GM21528 (cell line): Measurements from ENCODE around the gene CUTA.

ENCODE experiments used
- ATAC-seq: cut with Tn5 transposase; IDR thresholded peaks from one replicate; pipeline ENCODE4 v1.9.1; 2021; ENCODE audit warnings: mild to moderate bottlenecking, moderate library complexity; ENCODE audit not compliant: unreplicated experiment, low FRiP score

CUTA gene

GRCh38 chr6:33424855-33425667, 7.2 kb upstream of the CUTA start:
- ATAC-seq: no peak

GRCh38 chr6:33423777-33424176, 5.9 kb upstream of the CUTA start:
- no peak for ATAC-seq

DNA sequence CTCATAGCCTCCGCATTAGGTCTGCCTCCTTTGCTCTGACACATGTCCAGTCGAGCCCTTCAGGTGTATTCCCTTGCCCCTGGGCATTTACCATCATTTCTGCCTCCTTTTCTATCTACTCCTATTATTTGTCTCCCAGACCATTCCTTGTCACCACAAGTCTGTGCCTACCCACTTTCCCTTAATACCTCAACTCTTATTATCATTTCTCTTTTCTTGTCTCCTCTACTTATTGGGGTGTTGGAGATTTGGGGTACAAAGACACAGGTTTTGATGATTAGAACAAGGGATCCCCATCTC, 3.4 kb upstream of the CUTA start:
- no peak for ATAC-seq

DNA sequence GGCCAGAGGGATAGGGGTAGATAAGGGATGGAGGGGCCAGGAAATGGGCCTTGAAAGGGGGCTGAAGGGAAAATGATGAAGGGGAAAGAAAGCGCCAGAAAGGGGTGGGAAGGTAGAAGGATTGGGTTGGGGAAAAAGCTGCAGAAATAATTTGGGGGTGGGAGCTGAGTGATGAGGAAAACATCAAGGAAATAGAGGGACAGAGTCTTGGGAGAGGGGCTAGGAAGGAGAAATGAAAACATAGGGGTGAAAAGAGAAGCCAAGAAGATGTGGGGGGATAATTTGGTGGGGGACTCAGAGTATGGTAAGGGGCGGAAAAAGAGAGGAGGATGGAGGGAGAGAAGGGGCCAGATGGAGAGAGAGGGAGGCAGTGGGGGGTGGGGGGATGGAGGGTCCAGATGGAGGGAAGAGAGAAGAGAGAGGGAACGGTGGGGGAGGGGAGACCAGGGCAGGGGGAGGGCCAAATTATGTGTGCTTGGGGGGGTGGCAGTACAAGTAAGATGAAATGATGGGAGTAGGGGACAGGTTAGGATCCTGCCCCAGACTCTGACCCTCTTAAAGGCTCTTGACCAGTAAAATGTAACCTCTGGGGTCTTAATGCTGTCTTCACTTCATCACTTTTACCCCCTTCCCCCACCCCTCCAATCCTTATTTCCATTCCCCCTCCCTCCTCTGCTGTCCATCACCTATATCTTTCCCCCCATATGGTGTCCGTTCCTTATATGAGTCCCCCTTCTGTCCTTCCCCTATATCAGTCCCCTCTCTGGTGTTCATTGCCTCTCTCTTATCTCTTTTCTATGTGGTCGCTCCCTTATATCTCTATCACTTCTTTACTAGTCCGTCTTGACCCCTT, 2.8 kb upstream of the CUTA start:
- no peak for ATAC-seq

DNA sequence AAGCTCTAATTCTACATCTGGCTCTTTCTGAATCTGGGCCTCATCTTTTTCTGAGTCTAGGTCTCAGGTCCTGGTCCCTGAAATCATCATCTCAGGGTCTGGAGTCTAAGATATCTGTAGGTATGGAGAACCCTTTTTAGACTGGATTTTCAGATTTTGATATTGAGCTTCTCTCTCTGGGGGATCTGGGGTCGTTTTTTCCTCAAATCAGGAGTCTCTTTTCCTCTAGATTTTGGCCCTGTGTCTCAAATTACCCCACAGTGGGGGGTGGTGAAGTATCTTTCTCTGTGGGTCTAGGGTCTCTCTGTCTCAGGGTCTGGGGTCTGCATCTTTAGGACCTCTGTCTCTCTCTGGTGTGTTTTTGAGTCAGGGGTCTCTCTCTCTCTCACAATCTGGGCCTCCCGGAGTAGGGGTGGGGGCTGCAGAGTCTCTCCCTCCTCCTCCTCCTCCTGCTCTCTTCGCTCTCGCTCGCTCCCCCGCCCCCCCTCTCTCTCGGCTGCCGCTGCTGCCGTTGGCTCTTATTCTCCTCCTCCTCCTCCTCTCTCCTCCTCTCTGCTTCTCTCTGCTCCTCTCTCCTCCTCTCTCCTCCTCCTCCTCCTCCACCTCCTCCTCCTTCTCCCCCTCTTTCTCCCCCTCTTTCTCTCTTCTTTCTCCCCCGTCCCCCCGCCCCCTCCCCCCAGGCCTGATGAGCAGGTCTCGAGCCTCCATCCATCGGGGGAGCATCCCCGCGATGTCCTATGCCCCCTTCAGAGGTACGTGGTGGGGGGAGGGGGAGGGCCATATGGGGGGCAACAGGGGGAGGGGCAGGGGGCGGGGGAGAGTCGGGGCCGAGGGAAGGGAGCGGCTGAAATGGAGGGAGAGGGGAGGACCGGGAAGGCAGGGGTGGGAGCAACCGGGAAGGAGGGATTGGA, 1.9 kb upstream of the CUTA start, which contains the start of gene SYNGAP1:
SYNGAP1 (plus strand) TSS at position 486 of the 911 bp plus-strand sequence; CDS start at position 686, 200 bp downstream.
- ATAC-seq: no peak

GRCh38 chr6:33418690-33419291, 884 bp upstream of the CUTA start:
- ATAC-seq: no peak

DNA sequence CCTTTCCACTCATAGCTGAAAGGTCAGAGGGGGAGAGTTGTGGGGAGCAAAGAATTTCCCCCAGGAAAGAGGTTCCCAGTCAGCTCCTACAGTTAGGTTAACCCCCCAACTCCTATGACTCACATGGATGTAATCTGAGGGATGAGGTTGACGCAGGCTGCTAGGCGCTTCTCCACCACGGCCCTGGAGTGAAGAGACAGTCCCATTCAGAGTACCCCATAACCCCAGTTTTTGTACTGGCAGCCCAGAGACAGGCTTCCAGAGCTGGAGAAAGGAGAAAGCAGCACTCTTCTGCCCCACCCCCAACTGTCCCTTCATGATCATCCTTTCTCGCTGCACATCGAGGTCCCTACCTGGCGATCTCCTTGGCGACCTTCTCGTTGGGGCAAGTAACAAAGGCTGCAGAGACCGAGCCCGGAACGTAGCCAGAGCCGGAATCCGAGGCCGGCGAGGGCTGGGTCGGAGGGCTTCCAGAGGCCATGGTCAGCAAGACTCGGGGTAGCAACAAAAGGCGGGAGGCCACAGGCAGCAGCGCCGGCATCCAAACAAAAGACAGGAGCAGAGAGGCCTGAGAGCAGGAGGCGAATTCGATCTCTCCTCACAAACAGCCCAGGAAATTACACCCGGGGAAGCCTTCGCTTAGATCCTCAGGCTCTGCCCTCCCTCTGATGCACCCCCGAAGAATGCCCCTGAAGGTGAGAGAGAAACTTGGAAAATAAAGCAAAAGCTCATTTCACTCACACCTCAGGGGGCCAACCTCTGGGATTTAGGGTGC, 592 bp downstream of the CUTA start:
- ATAC-seq: no peak

- no peak for ATAC-seq
These were observed 1.4 kb downstream of the CUTA start for GRCh38 chr6:33416386-33417127.

- ATAC-seq: no peak
These were observed 2.1 kb downstream of the CUTA start for GRCh38 chr6:33415831-33416230.

- no peak for ATAC-seq
These were observed 3.2 kb downstream of the CUTA start for GRCh38 chr6:33414592-33415271.

DNA sequence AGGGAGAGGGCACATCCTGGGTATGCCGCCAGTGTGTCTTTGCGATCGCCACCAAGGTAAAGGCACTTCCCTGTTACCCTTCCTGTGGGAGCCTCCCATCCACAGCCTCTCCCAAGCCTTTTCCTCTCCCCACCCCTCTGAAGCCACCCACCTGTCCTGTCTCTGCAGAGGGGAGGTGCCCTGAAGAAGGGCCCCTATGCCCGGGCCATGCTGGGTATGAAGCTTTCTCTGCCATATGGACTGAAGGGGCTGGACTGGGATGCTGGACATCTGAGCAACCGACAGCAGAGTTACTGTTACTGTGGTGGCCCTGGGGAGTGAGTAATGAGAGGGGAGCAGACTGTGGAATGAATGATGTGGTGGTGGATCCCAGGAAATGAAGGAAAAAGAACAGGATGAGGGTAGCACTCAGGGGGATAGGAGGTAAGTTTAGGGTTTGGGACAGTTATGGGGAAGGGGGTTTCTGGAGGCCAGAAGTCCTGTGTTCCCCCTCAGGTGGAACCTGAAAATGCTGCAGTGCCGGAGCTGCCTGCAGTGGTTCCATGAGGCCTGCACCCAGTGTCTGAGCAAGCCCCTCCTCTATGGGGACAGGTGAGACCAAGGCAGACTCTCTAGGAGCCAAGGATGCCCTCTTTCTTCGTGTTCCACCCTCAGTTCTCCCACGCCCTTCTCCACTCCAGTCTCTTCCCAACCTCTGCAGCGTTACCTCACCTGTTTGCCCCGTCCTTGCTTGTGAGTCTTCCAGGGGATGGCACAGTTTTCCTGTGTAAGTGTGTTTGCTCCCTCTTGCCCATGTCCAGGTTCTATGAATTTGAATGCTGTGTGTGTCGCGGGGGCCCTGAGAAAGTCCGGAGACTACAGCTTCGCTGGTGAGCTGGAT, 4.4 kb downstream of the CUTA start:
- no peak for ATAC-seq

- no peak for ATAC-seq
These were observed 5.5 kb downstream of the CUTA start for GRCh38 chr6:33412140-33413009.

DNA sequence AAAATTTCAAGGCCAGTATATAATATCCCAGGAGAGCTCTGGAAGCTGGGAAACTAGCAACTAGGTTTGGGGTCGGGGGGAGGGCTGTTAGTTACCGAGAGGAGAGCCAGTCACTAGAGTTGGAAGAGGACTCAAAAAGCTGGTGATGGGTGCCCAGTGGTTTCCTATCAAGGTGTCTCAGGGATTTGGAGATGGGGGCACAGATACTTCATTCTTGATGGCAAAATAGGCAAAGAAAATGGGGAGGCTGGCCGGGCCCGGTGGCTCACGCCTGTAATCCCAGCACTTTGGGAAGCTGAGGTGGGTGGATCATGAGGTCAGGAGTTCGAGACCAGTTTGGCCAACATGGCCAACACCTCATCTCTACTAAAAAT, 6.3 kb downstream of the CUTA start:
- no peak for ATAC-seq

DNA sequence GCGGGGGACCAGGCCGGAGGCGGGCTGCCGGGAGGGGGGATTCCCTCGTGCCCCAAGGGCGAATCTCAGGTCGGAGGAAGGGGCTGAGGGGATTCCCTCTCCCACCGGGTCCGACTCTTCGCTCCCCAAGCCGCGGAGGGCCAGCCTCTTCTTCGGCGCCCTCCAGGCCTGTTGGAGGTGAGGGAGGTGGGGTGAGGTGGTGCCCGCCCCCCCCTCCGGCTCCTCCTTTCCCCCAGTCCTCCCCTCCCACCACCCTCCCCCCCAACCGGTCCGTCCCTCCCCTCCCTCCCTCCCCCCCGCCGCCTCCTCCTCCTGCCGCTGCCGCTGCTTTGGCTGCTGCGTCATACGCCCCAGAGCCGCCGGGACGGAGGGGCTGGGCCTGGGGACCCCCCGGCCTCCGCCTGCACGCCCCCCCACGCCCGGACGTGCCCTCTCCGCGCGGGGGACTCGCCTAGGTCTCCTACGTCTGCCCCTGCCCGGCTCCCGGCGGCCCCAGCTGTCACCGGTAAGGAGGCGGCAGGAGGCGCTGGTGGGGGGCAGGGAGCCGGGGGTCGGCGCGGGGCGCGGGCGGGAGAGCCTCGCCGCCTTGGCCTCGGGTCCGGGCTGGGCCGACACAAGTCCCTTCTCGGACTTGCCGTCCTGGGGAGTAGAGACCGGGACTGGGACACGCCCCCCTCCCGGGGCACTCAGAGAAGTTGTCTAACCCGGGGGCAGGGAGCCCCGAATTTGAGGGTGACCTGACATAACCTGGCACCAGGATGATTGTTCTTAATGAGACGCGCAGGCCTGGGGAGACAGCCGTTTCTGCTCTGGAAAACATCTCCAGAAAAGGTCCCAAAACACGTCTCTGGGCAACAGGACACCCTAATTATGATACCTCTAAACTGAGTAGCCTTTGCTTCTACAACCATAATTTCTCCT, 6.9 kb downstream of the CUTA start, which contains the start of gene PHF1:
PHF1 (plus strand) TSS at position 304 of the 921 bp plus-strand sequence. CDS start 1,250 bp downstream, outside the sequence.
- ATAC-seq: peak; percentile 38

- ATAC-seq: peak; percentile 61
These were observed 7.7 kb downstream of the CUTA start for GRCh38 chr6:33410050-33410710.
